Measurements from ENCODE around the gene SMLR1. TPM values are rescaled to one million over a fixed set of nuclear protein-coding genes. Genes with fewer than 3 reads are reported as not detected.

The SMLR1 gene
- total RNA-seq, 3 donors from 2014 or later = not detected

DNA sequence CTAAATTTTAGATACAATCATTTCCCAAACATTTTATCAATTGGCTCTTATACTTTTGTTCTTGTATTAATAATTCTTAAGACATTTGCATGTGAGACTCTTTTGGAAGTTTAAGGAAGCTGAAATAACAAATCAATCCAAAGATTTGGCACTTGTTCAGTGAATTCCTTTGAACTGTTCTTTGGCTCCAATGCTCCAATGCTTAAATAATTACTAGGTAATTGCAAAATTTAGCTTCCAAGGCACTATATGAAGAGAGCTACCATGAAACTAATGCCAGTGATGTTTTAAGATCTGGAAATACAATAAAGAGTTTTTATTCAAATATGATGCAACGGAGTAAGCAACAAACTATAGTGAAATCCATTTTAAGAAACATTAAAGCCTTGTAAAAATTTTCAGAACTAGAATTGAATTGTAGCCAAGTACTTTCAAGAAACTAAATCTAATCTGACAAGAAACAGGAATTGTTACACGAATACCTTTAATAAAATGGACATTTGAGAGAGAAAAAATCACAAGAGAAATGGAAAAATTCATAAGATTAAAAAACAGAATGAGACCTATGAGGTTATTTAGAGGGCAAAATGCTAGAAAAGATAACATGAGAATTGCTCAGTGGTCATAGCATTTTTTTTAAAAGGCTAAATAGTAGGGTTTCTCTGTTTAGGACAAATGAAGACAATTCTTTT lies 43.6 kb upstream of the SMLR1 start:
- no peaks in the 10 kb centered on the region for H3K27me3 ChIP-seq
- no peak overlapping the region for H3K4me3 ChIP-seq
- no peaks in the 10 kb centered on the region for H3K36me3 ChIP-seq
- H3K27ac ChIP-seq = no peak overlapping the region
- DNase-seq (ENCODE audit: low spot score in 2 of 2) = no peak
- TF ChIP-seq, protein P1, sequence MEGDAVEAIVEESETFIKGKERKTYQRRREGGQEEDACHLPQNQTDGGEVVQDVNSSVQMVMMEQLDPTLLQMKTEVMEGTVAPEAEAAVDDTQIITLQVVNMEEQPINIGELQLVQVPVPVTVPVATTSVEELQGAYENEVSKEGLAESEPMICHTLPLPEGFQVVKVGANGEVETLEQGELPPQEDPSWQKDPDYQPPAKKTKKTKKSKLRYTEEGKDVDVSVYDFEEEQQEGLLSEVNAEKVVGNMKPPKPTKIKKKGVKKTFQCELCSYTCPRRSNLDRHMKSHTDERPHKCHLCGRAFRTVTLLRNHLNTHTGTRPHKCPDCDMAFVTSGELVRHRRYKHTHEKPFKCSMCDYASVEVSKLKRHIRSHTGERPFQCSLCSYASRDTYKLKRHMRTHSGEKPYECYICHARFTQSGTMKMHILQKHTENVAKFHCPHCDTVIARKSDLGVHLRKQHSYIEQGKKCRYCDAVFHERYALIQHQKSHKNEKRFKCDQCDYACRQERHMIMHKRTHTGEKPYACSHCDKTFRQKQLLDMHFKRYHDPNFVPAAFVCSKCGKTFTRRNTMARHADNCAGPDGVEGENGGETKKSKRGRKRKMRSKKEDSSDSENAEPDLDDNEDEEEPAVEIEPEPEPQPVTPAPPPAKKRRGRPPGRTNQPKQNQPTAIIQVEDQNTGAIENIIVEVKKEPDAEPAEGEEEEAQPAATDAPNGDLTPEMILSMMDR (IDR thresholded peaks at IDR 0.05) = no peak
- TF ChIP-seq POLR2A (IDR thresholded peaks at IDR 0.05) = no peak
- no peak for TF ChIP-seq POLR2AphosphoS5 (IDR thresholded peaks at IDR 0.05)
- no peaks in the 10 kb centered on the region for H3K9me3 ChIP-seq
- intact Hi-C loops (cut with DNase I; ENCODE audit: low total_unique reads) = no loop called here
- no peaks in the 10 kb centered on the region for H3K4me1 ChIP-seq

DNA sequence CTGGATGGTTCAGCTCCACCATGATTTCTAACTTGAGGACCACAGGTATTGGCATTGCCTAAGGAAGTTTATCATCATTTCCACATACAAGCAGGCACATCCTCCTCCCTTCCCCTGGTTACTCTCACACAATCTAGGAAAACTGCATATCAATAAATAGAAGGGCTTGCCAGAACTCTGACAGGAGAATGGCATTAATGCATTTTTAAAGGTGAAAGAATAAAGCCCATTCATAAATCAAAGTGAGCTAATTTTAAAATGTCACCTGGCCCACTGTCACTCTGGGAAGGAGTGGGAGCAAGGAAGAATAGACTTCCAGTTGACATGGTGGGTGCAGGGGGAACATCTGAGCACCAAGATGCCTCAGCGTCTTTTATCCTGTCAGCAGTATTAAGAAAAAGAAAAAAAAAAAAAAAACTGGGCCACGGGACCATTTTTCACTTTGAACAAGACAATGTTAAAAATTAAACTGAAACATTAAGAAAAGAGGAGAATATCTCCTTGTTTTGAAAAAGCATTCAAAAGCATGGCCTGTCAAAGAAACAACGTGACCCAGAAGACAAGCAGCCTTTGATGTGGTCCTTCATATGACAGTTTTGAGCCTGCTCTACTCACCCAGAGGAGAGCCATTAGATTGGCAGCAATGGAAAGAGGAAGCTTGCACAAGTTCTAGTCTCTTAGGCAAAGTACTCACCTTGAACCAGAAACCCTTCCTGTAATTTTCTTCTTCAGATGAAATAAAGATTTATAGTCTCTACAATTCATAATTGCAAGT lies 39.3 kb upstream of the SMLR1 start:
- H3K27me3 ChIP-seq = no peaks in the 10 kb centered on the region
- H3K9me3 ChIP-seq = no peaks in the 10 kb centered on the region
- no peaks in the 10 kb centered on the region for H3K4me1 ChIP-seq
- no peak for TF ChIP-seq POLR2A (IDR thresholded peaks at IDR 0.05)
- TF ChIP-seq, protein P1 (IDR thresholded peaks at IDR 0.05) = no peak
- no peak for TF ChIP-seq POLR2AphosphoS5 (IDR thresholded peaks at IDR 0.05)
- intact Hi-C loops (cut with DNase I; ENCODE audit: low total_unique reads) = no loop called here
- H3K4me3 ChIP-seq = no peak overlapping the region
- H3K36me3 ChIP-seq = no peaks in the 10 kb centered on the region
- no peak overlapping the region for H3K27ac ChIP-seq
- no peak for DNase-seq (ENCODE audit: low spot score in 2 of 2)

DNA sequence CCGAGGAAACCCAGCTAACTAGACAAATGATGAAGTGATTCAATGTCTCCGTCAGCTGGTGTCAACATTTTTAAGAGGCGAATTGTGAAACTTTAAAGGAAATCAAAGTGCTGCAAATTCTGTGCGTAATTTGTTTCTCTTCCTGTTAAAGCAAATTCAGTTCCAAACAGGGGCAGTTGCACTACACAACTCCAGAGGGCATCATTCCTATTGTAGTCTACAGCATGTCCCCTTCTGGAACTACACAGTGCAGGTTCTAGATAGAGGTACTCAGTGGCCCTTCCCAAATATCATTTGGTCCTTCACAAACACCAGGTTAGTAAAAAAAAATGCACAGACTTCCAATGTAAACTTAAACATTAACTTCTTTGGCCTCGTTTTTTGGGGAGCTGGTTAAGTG lies 38.3 kb upstream of the SMLR1 start:
- Histone ChIP-seq H3K4me1 (no peaks in the 10 kb centered on the region), H3K27me3 (no peaks in the 10 kb centered on the region), H3K9me3 (no peaks in the 10 kb centered on the region), H3K4me3 (no peak overlapping the region), H3K36me3 (no peaks in the 10 kb centered on the region), H3K27ac (no peak overlapping the region)
- TF ChIP-seq POLR2A (IDR thresholded peaks at IDR 0.05) (no peak), POLR2AphosphoS5 (IDR thresholded peaks at IDR 0.05) (no peak)
- TF ChIP-seq, protein P1 (IDR thresholded peaks at IDR 0.05) = no peak
- intact Hi-C loops (cut with DNase I; ENCODE audit: low total_unique reads) = no loop called here
- DNase-seq (ENCODE audit: low spot score in 2 of 2) = no peak

DNA sequence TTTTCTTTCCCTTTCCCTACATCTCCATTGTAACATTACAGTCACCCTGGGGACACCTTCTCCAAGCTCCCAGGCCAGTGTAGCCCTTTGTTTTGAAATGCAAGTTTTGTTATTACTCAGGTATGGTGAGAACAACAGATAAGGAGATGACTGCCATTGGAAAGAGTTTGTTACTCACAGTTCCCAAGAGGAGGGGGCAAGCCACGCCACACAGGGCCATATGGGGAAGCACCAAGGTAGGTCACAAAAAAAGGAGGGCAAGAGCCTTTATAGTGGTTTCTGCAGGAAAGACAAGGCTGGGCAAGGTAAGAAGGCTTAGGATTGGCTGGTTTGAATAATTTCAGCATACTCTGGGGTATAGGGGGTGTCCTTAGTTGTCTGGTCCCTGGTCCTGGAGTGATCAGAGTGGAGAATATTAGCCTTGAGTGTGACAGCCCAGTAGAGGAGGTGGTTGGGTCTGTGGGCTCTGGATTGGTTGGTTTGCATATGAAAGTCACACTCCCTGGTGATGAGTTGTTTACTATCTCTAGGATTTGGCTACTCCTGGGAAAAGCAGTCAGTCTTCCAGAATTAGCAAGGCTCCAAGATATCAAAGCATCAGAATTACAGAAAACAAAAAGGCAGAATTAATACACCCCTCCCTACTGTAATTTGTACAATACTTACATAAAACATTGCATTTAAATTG lies 33.1 kb upstream of the SMLR1 start:
- intact Hi-C loops (cut with DNase I; ENCODE audit: low total_unique reads) = no loop called here
- Histone ChIP-seq H3K27me3 (no peaks in the 10 kb centered on the region), H3K36me3 (no peaks in the 10 kb centered on the region), H3K4me3 (no peak overlapping the region), H3K4me1 (peaks cover 0 to 4% of the 10 kb centered on the region in 2 donors), H3K9me3 (no peaks in the 10 kb centered on the region), H3K27ac (peak overlapping the region in 1 of 2 donors; percentile 36)
- no peak for DNase-seq (ENCODE audit: low spot score in 2 of 2)
- TF ChIP-seq POLR2A (IDR thresholded peaks at IDR 0.05) (no peak), POLR2AphosphoS5 (IDR thresholded peaks at IDR 0.05) (no peak)
- TF ChIP-seq, protein P1 (IDR thresholded peaks at IDR 0.05) = no peak

DNA sequence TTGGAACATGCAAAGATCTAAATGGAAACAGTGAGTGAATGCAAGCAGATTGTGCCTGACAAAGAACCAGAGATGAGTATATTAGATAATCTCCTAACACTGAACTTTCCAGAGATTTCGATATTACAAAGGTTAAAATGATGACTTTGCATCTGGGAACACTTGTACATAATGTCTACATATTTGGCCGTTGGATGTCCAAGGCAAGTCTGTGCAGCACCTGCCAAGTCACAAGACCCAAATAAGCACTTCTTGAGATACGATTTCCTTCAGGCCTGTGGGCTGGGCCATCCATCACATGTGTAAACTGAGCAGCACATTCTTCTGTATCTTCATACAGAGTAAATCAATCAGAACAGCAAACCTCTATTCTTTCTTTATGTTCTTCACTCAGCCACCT lies 32.5 kb upstream of the SMLR1 start:
- Histone ChIP-seq H3K36me3 (no peaks in the 10 kb centered on the region), H3K4me3 (no peak overlapping the region), H3K9me3 (no peaks in the 10 kb centered on the region), H3K4me1 (peaks cover 0 to 4% of the 10 kb centered on the region in 2 donors), H3K27me3 (no peaks in the 10 kb centered on the region), H3K27ac (no peak overlapping the region)
- intact Hi-C loops (cut with DNase I; ENCODE audit: low total_unique reads) = no loop called here
- DNase-seq (ENCODE audit: low spot score in 2 of 2) = no peak
- no peak for TF ChIP-seq POLR2A (IDR thresholded peaks at IDR 0.05)
- TF ChIP-seq, protein P1 (IDR thresholded peaks at IDR 0.05) = no peak
- no peak for TF ChIP-seq POLR2AphosphoS5 (IDR thresholded peaks at IDR 0.05)
